SK-N-SH treated with all-trans-retinoic acid at 6 μM for 48 hours (cell line): Measurements from ENCODE around the gene DLK1.

ENCODE experiments used
- ATAC-seq: fragments of 200-7000 bp; cut with Tn5 transposase; 3 replicates; pipeline ENCODE4 v1.9.1; 2020; ENCODE audit warnings: mild to moderate bottlenecking, moderate library complexity
- ARNTL ChIP-seq: fragments of 450-650 bp; formaldehyde crosslinking; IDR thresholded peaks from 2 replicates; pipeline ENCODE4 v1.5.0; 2020; ENCODE audit warnings: low read depth, mild to moderate bottlenecking, moderate library complexity, borderline replicate concordance
- BACH2 ChIP-seq: fragments of 250-450 bp; sonication (Bioruptor Pico); IDR thresholded peaks from 2 replicates; pipeline ENCODE4 v1.9.0; 2021; ENCODE audit warnings: mild to moderate bottlenecking, borderline replicate concordance
- CSDC2 ChIP-seq: fragments of 250-450 bp; sonication (Bioruptor Pico); IDR thresholded peaks from 2 replicates; pipeline ENCODE4 v1.5.0; 2020; ENCODE audit warnings: mild to moderate bottlenecking, moderate library complexity
- ESRRG ChIP-seq: fragments of 250-450 bp; sonication (Bioruptor Pico); IDR thresholded peaks from 2 replicates; pipeline ENCODE4 v1.6.1; 2021; ENCODE audit warnings: mild to moderate bottlenecking
- ISL1 ChIP-seq: fragments of 250-450 bp; sonication (Bioruptor Pico); IDR thresholded peaks from 2 replicates; pipeline ENCODE4 v2.1.2; 2022; ENCODE audit warnings: mild to moderate bottlenecking, moderate library complexity
- OSR1 ChIP-seq: fragments of 250-450 bp; sonication (Bioruptor Pico); IDR thresholded peaks from 2 replicates; pipeline ENCODE4 v1.8.0; 2022; ENCODE audit warnings: moderate library complexity, mild to moderate bottlenecking, inconsistent platforms
- PPARA ChIP-seq: fragments of 250-450 bp; sonication (Bioruptor Pico); IDR thresholded peaks from 2 replicates; pipeline ENCODE4 v1.5.0; 2020; ENCODE audit warnings: mild to moderate bottlenecking, borderline replicate concordance
- RARB ChIP-seq: fragments of 250-450 bp; sonication (Bioruptor Pico); IDR thresholded peaks from 2 replicates; pipeline ENCODE4 v1.8.0; 2021; ENCODE audit warnings: mild to moderate bottlenecking, moderate library complexity
- SNAI2 ChIP-seq: fragments of 250-450 bp; sonication (Bioruptor Pico); IDR thresholded peaks from 2 replicates; pipeline ENCODE4 v1.5.0; 2020; ENCODE audit warnings: mild to moderate bottlenecking, moderate library complexity
- ZC3H10 ChIP-seq: fragments of 250-450 bp; sonication (Bioruptor Pico); IDR thresholded peaks from 2 replicates; pipeline ENCODE4 v1.5.1; 2021; ENCODE audit warnings: mild to moderate bottlenecking, moderate library complexity
- ZFP3 ChIP-seq: fragments of 250-450 bp; sonication (Bioruptor Pico); IDR thresholded peaks from 2 replicates; pipeline ENCODE4 v1.5.0; 2020; ENCODE audit warnings: mild to moderate bottlenecking, moderate library complexity
- ZFP30 ChIP-seq: fragments of 450-650 bp; formaldehyde crosslinking; IDR thresholded peaks from 2 replicates; pipeline ENCODE4 v1.5.0; 2022; ENCODE audit warnings: mild to moderate bottlenecking, moderate library complexity
- ZNF565 ChIP-seq: fragments of 450-650 bp; formaldehyde crosslinking; conservative IDR thresholded peaks from 2 replicates; pipeline ENCODE4 v1.5.0; 2020; ENCODE audit warnings: low read depth, mild to moderate bottlenecking, moderate library complexity
- ZNF70 ChIP-seq: fragments of 450-650 bp; formaldehyde crosslinking; IDR thresholded peaks from 2 replicates; pipeline ENCODE4 v1.5.0; 2020; ENCODE audit warnings: mild to moderate bottlenecking, moderate library complexity
- ZNF8 ChIP-seq: fragments of 450-650 bp; formaldehyde crosslinking; IDR thresholded peaks from 2 replicates; pipeline ENCODE4 v1.5.0; 2020; ENCODE audit warnings: mild to moderate bottlenecking, moderate library complexity
- TF ChIP-seq, protein P1 (sequence below): fragments of 250-450 bp; sonication (Bioruptor Pico); IDR thresholded peaks from 2 replicates; pipeline ENCODE4 v1.5.1; 2021; ENCODE audit warnings: mild to moderate bottlenecking, moderate library complexity
- TF ChIP-seq, protein P2 (sequence below): fragments of 250-450 bp; sonication (Bioruptor Pico); IDR thresholded peaks from 2 replicates; pipeline ENCODE4 v1.5.0; 2020; ENCODE audit warnings: mild to moderate bottlenecking, moderate library complexity
- TF ChIP-seq, protein P3 (sequence below): fragments of 250-450 bp; sonication (Bioruptor Pico); IDR thresholded peaks from 2 replicates; pipeline ENCODE4 v1.8.0; 2021; ENCODE audit warnings: low read depth, mild to moderate bottlenecking, moderate library complexity, borderline replicate concordance
- TF ChIP-seq, protein P4 (sequence below): fragments of 250-450 bp; sonication (Bioruptor Pico); IDR thresholded peaks from 2 replicates; pipeline ENCODE4 v1.5.1; 2020; ENCODE audit warnings: low read depth, mild to moderate bottlenecking, moderate library complexity
- TF ChIP-seq, protein P5 (sequence below): fragments of 250-450 bp; sonication (Bioruptor Pico); IDR thresholded peaks from 2 replicates; pipeline ENCODE4 v1.8.0; 2020; ENCODE audit warnings: mild to moderate bottlenecking, moderate library complexity, borderline replicate concordance

DLK1 gene

DNA sequence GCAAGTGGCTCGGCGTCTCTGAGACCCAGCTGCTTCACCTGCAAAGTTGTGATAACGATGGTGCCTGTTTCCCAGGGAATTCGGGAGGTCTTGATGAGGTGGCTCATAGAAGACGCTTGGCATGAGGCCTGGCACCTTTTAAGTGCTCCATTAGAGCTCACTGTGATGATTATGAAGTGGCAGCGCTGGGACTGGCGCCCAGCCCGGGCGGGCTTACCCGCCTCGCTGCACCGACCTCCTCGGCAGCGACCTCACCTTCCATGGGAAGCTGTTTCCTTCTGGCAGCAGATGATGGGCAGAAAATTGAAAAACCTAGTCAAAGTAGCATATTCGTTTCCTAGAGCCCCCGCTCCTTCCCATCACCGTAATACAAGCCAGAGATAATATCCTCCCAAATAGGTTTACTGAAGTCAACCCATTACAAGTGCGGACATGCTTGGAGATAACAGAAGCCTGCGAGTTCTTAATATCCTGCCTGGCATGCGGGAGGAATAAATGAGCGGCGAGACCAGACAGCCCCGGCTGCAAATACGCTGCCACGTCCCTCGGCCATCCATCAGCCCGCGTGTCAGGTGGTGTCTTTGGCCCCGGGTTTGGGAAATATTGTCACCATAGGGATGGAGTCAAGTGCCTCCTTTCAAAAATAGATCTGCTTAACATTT lies 35.2 kb upstream of the DLK1 start:
- TF ChIP-seq, protein P1, sequence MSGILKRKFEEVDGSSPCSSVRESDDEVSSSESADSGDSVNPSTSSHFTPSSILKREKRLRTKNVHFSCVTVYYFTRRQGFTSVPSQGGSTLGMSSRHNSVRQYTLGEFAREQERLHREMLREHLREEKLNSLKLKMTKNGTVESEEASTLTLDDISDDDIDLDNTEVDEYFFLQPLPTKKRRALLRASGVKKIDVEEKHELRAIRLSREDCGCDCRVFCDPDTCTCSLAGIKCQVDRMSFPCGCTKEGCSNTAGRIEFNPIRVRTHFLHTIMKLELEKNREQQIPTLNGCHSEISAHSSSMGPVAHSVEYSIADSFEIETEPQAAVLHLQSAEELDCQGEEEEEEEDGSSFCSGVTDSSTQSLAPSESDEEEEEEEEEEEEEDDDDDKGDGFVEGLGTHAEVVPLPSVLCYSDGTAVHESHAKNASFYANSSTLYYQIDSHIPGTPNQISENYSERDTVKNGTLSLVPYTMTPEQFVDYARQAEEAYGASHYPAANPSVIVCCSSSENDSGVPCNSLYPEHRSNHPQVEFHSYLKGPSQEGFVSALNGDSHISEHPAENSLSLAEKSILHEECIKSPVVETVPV (CRISPR knock-in tag): no peak
- no peak for TF ChIP-seq PPARA (CRISPR knock-in tag)
- TF ChIP-seq ZNF8 (CRISPR knock-in tag): no peak
- 0 out of 2 replicates have a peak, but pooled peaks have one; percentile 39 for TF ChIP-seq ZFP3 (CRISPR knock-in tag)
- TF ChIP-seq ZFP30 (CRISPR knock-in tag): no peak
- TF ChIP-seq OSR1 (CRISPR knock-in tag): no peak
- TF ChIP-seq ARNTL: no peak
- no peak for TF ChIP-seq ZC3H10 (CRISPR knock-in tag)
- peak; percentile 60; the same call in 1 of the 2 replicates for TF ChIP-seq ISL1 (CRISPR knock-in tag)
- no peak for TF ChIP-seq ESRRG (CRISPR knock-in tag)
- TF ChIP-seq BACH2 (CRISPR knock-in tag): no peak
- TF ChIP-seq, protein P2, sequence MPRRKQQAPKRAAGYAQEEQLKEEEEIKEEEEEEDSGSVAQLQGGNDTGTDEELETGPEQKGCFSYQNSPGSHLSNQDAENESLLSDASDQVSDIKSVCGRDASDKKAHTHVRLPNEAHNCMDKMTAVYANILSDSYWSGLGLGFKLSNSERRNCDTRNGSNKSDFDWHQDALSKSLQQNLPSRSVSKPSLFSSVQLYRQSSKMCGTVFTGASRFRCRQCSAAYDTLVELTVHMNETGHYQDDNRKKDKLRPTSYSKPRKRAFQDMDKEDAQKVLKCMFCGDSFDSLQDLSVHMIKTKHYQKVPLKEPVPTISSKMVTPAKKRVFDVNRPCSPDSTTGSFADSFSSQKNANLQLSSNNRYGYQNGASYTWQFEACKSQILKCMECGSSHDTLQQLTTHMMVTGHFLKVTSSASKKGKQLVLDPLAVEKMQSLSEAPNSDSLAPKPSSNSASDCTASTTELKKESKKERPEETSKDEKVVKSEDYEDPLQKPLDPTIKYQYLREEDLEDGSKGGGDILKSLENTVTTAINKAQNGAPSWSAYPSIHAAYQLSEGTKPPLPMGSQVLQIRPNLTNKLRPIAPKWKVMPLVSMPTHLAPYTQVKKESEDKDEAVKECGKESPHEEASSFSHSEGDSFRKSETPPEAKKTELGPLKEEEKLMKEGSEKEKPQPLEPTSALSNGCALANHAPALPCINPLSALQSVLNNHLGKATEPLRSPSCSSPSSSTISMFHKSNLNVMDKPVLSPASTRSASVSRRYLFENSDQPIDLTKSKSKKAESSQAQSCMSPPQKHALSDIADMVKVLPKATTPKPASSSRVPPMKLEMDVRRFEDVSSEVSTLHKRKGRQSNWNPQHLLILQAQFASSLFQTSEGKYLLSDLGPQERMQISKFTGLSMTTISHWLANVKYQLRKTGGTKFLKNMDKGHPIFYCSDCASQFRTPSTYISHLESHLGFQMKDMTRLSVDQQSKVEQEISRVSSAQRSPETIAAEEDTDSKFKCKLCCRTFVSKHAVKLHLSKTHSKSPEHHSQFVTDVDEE (CRISPR knock-in tag): no peak
- TF ChIP-seq RARB (CRISPR knock-in tag): no peak
- TF ChIP-seq, protein P3, sequence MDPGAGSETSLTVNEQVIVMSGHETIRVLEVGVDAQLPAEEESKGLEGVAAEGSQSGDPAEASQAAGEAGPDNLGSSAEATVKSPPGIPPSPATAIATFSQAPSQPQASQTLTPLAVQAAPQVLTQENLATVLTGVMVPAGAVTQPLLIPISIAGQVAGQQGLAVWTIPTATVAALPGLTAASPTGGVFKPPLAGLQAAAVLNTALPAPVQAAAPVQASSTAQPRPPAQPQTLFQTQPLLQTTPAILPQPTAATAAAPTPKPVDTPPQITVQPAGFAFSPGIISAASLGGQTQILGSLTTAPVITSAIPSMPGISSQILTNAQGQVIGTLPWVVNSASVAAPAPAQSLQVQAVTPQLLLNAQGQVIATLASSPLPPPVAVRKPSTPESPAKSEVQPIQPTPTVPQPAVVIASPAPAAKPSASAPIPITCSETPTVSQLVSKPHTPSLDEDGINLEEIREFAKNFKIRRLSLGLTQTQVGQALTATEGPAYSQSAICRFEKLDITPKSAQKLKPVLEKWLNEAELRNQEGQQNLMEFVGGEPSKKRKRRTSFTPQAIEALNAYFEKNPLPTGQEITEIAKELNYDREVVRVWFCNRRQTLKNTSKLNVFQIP: no peak
- peak; percentile 90 for TF ChIP-seq ZNF70 (CRISPR knock-in tag)
- TF ChIP-seq, protein P4, sequence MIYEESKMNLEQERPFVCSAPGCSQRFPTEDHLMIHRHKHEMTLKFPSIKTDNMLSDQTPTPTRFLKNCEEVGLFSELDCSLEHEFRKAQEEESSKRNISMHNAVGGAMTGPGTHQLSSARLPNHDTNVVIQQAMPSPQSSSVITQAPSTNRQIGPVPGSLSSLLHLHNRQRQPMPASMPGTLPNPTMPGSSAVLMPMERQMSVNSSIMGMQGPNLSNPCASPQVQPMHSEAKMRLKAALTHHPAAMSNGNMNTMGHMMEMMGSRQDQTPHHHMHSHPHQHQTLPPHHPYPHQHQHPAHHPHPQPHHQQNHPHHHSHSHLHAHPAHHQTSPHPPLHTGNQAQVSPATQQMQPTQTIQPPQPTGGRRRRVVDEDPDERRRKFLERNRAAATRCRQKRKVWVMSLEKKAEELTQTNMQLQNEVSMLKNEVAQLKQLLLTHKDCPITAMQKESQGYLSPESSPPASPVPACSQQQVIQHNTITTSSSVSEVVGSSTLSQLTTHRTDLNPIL: no peak
- no peak for TF ChIP-seq CSDC2
- no peak for TF ChIP-seq ZNF565
- no peak for TF ChIP-seq SNAI2

DNA sequence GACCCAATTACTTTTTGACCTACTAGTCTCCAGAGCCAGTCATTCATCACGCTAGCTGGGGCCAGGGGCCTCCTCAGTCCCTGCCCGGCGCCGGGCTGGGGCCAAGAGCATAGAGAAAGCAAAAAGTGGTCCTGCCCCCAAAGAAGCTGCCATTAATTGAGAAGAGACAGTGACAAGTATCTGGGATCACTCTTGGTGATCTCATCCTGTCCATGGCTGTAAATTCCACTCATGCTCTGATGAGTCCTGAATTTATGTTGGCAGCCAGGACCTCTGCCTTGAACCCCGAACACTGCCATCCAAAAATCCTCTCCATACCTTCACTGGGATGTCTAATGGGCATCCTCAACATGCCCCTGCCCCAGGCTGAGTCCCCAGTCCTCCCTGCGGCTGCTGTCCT lies 34.4 kb upstream of the DLK1 start:
- peak; percentile 6 for ATAC-seq
- peak; percentile 46; the same call in 1 of the 2 replicates for TF ChIP-seq ISL1 (CRISPR knock-in tag)
- no peak for TF ChIP-seq BACH2 (CRISPR knock-in tag)
- TF ChIP-seq, protein P4: peak; percentile 58; the same call in 1 of the 2 replicates
- TF ChIP-seq, all 23 proteins: peak for 2

More for the DNA sequence above, 35.2 kb upstream of the DLK1 start:
- ATAC-seq: no peak

DNA sequence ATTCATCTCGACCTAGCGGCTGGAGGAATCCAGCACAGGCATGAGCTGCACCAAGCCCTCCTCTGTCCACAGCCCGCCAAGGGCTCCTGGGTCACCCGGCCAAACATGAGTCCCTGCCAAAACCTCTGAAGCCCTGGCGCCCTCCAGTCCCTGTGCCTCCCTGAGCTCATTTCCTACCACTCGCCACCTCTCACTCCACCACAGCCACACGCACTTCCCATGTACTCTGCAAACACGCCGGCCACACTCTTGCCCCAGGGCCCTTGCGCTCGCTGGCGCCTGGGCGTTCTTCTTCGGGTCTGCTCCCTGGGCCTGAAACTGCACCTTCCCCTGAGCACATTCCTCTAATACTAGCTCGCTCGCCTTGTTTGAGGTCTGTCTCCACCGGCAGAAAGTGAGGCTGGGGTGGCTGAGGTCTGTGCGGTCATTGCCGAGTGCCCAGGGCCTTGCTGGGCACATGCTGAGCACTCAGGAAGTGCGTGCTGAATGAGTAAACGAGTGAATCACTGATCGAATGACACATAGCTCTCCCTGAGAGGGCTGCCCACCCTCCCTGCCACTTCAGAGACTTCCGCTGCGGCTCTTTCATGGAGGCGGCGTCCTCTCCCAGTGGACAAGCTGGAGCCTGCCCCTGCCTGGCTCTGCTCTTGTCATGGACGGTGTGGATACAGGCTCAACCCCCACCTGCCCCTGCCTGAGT lies 33.7 kb upstream of the DLK1 start:
- TF ChIP-seq SNAI2: no peak
- TF ChIP-seq, protein P5, sequence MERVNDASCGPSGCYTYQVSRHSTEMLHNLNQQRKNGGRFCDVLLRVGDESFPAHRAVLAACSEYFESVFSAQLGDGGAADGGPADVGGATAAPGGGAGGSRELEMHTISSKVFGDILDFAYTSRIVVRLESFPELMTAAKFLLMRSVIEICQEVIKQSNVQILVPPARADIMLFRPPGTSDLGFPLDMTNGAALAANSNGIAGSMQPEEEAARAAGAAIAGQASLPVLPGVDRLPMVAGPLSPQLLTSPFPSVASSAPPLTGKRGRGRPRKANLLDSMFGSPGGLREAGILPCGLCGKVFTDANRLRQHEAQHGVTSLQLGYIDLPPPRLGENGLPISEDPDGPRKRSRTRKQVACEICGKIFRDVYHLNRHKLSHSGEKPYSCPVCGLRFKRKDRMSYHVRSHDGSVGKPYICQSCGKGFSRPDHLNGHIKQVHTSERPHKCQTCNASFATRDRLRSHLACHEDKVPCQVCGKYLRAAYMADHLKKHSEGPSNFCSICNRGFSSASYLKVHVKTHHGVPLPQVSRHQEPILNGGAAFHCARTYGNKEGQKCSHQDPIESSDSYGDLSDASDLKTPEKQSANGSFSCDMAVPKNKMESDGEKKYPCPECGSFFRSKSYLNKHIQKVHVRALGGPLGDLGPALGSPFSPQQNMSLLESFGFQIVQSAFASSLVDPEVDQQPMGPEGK (CRISPR knock-in tag): 0 out of 2 replicates have a peak, but pooled peaks have one; percentile 7
- TF ChIP-seq, all 23 proteins: peak for 1
- peak; percentile 85 for ATAC-seq
